Measurements from ENCODE around the gene SEH1L.

SEH1L gene

GRCh38 chr18:13018374-13018773 lies 70.6 kb downstream of the SEH1L start:
- DNase-seq (ENCODE audit: low read depth) = no peak
- H3K4me3 ChIP-seq (ENCODE audit: low read depth, low read length) = no peak overlapping the region
- TF ChIP-seq, protein P1, sequence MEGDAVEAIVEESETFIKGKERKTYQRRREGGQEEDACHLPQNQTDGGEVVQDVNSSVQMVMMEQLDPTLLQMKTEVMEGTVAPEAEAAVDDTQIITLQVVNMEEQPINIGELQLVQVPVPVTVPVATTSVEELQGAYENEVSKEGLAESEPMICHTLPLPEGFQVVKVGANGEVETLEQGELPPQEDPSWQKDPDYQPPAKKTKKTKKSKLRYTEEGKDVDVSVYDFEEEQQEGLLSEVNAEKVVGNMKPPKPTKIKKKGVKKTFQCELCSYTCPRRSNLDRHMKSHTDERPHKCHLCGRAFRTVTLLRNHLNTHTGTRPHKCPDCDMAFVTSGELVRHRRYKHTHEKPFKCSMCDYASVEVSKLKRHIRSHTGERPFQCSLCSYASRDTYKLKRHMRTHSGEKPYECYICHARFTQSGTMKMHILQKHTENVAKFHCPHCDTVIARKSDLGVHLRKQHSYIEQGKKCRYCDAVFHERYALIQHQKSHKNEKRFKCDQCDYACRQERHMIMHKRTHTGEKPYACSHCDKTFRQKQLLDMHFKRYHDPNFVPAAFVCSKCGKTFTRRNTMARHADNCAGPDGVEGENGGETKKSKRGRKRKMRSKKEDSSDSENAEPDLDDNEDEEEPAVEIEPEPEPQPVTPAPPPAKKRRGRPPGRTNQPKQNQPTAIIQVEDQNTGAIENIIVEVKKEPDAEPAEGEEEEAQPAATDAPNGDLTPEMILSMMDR (IDR thresholded peaks at IDR 0.05; ENCODE audit: low read depth, low read length, missing control alignments) = no peak

- H3K4me3 ChIP-seq (ENCODE audit: low read depth, low read length) = no peak overlapping the region
- TF ChIP-seq, protein P1 (IDR thresholded peaks at IDR 0.05; ENCODE audit: low read depth, low read length, missing control alignments) = no peak
- no peak for DNase-seq (ENCODE audit: low read depth)
Observed at GRCh38 chr18:13019301-13019700, 71.5 kb downstream of the SEH1L start.

DNA sequence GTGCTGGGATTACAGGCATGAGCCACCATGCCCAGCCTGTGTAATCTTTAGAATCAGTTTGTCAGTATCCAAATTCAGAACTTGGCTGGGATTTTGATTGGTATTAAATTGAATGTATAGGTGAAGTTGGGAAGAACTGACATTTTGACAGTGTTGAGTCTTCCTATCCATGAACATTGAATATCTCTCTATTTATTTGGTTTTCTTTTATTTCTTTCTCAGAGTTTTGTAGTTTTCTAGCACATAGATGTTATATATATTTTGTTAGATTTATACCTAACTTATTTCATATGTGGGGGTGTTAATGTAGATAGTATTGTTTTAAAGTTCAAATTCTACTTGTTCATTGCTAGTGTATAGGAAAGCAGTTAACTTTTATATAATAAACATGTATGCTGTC lies 74.8 kb downstream of the SEH1L start:
- DNase-seq (ENCODE audit: low read depth) = no peak
- TF ChIP-seq, protein P1 (IDR thresholded peaks at IDR 0.05; ENCODE audit: low read depth, low read length, missing control alignments) = no peak
- H3K4me3 ChIP-seq (ENCODE audit: low read depth, low read length) = no peak overlapping the region

DNA sequence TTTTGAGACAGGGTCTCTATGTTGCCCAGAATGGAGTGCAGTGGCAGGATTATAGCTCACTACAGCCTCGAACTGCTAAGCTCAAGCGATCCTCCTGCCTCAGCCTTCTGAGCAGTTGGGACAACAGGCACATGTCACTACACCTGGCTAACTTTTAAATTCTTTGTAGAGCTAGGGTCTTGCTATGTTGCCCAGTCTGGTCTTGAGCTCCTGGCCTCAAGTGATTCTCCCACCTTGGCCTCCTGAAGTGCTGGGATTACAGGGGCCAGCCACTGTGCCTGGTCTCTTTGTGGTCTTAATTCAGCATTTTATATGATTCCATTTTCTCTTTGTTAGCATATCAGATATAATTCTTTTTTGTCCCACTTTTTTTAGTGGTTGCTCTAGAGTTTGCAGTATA lies 77.4 kb downstream of the SEH1L start:
- H3K4me3 ChIP-seq (ENCODE audit: low read depth, low read length) = no peak overlapping the region
- TF ChIP-seq, protein P1 (IDR thresholded peaks at IDR 0.05; ENCODE audit: low read depth, low read length, missing control alignments) = no peak
- no peak for DNase-seq (ENCODE audit: low read depth)

DNA sequence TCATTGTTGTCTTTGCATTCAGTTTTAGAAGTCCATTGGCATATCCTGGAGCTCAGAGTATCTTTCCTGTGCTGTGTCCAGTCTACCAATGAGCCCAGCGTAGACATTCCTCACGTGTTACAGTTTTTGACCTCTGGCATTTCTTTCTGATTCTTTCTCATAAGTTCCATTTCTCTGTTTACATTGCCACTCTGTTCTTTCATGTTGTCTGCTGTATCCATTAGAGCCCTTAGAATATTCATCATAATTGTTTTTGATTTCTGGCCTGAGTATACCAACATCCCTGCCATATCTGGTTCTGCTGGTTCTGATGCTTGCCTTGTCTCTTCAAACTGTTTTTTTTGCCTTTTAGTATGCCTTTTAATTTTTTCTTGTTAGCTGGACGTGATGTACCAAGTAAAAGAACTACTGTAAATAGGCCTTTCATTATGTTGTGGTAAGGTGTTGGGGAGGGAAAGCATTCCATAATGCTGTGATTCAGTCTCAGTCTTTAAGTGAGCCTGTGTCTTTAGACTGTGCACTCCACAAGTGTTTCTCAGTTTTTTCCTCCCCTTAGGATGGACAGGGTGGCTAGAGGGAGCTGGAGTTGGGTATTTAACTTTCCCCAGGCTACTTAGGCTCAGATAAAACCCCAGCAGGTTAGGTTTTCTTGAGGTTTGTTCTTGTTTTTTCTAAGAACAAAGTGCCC lies 78.9 kb downstream of the SEH1L start:
- TF ChIP-seq, protein P1 (IDR thresholded peaks at IDR 0.05; ENCODE audit: low read depth, low read length, missing control alignments) = no peak
- H3K4me3 ChIP-seq (ENCODE audit: low read depth, low read length) = no peak overlapping the region
- DNase-seq (ENCODE audit: low read depth) = no peak

DNA sequence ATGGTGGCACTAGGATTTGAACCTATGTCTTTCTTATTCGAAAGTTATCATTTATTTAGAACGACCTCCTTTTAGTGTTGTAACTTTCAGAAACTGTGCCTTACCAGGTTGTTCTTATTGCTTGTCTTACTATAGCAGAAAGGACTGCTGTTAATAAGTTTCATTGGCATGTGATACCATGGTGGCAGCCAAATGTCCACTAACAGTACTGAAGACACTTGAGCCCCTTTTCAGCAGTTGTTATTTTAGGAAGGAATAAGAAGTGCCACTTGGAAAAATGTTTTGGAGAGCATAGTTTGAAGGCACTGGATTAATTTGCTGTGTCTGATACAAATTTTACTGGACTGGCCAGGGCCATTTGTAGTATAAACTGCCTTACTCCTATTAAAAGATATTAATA lies 81.1 kb downstream of the SEH1L start:
- TF ChIP-seq, protein P1 (IDR thresholded peaks at IDR 0.05; ENCODE audit: low read depth, low read length, missing control alignments) = no peak
- H3K4me3 ChIP-seq (ENCODE audit: low read depth, low read length) = no peak overlapping the region
- no peak for DNase-seq (ENCODE audit: low read depth)

DNA sequence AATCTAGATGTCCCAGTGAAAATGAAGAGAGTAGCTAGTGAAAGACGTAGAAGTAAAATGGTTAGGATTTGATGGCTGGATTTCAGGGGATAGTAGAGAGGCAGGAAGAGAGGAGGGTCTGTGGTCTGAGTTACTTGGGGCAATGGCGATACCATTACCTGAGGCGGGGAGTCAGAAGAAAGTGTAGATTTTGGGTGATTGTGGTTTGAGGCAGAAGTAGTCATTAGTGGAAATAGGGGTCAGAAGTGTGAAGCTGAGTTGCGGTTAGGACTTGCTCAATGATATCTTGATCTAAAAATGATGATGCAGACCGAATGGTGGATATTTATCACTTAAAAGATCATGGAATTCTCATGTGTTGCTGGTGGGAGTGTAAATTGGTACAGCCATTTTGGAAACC lies 84.4 kb downstream of the SEH1L start:
- no peak overlapping the region for H3K4me3 ChIP-seq (ENCODE audit: low read depth, low read length)
- no peak for DNase-seq (ENCODE audit: low read depth)
- TF ChIP-seq, protein P1 (IDR thresholded peaks at IDR 0.05; ENCODE audit: low read depth, low read length, missing control alignments) = no peak

Data from GM12864 (cell line).